Measurements from ENCODE around the gene DUSP9. TPM values are rescaled to one million over a fixed set of nuclear protein-coding genes. Genes with fewer than 3 reads are reported as not detected.
"Not testable (repeated sequence)": the region's sequence is repeated elsewhere in the genome, so short reads cannot be mapped to it uniquely, and the experiment has no call there.

The DUSP9 gene
- polyA plus RNA-seq, 1 donor (not counting 4 experiments of a cell fraction or from before 2014, with no cell fraction given), result 0.47 TPM

DNA sequence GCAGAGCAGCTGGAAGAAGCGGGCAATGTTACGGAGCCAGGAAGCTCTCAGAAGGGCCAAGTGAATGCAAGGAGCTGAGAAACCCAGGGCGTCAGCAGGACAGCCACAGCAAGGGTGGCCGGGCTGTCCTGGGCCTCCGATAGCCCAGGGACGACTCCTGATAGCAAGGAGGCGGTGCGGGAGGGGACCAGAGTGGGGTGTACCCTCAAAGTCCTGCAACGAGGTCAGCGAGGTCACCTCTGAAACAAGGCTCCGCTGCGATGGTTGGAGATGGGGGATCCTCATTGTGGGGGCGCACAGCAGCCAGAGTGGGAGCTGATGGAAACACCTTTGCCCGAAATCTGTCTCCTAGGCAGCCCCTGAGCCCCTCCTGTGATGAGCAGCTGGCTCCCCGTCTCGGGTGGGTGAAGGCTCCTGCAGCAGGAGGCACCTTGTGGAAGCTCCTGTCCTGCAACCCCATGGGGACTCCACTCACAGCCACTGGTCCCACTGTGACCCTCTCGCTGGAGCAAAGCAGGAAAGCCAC lies 43.8 kb upstream of the DUSP9 start:
- Histone ChIP-seq H3K27me3 (ENCODE audit: control insufficient read depth, extremely low read depth, insufficient read depth, low read length) (no peaks in the 10 kb centered on the region), H3K79me2 (ENCODE audit: control insufficient read depth, insufficient read depth, low read length) (peaks cover 3% of the 10 kb centered on the region), H3K4me1 (ENCODE audit: control insufficient read depth, extremely low read depth, insufficient read depth, low read length) (peaks cover 12% of the 10 kb centered on the region), H3K4me3 (ENCODE audit: control insufficient read depth in 2 of 3, extremely low read depth in 1 of 3, insufficient read depth in 2 of 3, low read depth in 1 of 3, low read length in 3 of 3) (no peak overlapping the region), H3K9me1 (ENCODE audit: control insufficient read depth, extremely low read depth, insufficient read depth, low read length) (no peaks in the 10 kb centered on the region), H3K27ac (ENCODE audit: control insufficient read depth, insufficient read depth, low read length) (no peak overlapping the region), H3K9me3 (ENCODE audit: control insufficient read depth, low read depth, low read length) (no peaks in the 10 kb centered on the region), H4K20me1 (ENCODE audit: control insufficient read depth, extremely low read depth, insufficient read depth, low read length) (no peaks in the 10 kb centered on the region), H3K4me2 (ENCODE audit: control insufficient read depth, extremely low read depth, insufficient read depth, low read depth, low read length) (no peak overlapping the region), H3K9ac (ENCODE audit: control insufficient read depth, extremely low read depth, insufficient read depth, low read length) (no peak overlapping the region), H3K36me3 (ENCODE audit: control insufficient read depth in 2 of 2, extremely low read depth in 1 of 2, insufficient read depth in 2 of 2, low read length in 2 of 2) (no peaks in the 10 kb centered on the region), H2AFZ (ENCODE audit: control insufficient read depth, low read length) (no peak overlapping the region)
- TF ChIP-seq, protein P1, sequence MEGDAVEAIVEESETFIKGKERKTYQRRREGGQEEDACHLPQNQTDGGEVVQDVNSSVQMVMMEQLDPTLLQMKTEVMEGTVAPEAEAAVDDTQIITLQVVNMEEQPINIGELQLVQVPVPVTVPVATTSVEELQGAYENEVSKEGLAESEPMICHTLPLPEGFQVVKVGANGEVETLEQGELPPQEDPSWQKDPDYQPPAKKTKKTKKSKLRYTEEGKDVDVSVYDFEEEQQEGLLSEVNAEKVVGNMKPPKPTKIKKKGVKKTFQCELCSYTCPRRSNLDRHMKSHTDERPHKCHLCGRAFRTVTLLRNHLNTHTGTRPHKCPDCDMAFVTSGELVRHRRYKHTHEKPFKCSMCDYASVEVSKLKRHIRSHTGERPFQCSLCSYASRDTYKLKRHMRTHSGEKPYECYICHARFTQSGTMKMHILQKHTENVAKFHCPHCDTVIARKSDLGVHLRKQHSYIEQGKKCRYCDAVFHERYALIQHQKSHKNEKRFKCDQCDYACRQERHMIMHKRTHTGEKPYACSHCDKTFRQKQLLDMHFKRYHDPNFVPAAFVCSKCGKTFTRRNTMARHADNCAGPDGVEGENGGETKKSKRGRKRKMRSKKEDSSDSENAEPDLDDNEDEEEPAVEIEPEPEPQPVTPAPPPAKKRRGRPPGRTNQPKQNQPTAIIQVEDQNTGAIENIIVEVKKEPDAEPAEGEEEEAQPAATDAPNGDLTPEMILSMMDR (optimal IDR thresholded peaks at IDR 0.05 in 1 of 3, IDR thresholded peaks at IDR 0.05 in 1 of 3, conservative IDR thresholded peaks at IDR 0.05 in 1 of 3; ENCODE audit: extremely low read depth in 1 of 3, insufficient read depth in 2 of 3, low read length in 3 of 3), result no peak
- dilution Hi-C loops (cut with MboI; ENCODE audit: extremely low pct_ligation_motif_present, low sequenced_read_pairs), result no loop called here
- no peak for DNase-seq (ENCODE audit: low read depth, low spot score)
- FAIRE-seq, result no peak

DNA sequence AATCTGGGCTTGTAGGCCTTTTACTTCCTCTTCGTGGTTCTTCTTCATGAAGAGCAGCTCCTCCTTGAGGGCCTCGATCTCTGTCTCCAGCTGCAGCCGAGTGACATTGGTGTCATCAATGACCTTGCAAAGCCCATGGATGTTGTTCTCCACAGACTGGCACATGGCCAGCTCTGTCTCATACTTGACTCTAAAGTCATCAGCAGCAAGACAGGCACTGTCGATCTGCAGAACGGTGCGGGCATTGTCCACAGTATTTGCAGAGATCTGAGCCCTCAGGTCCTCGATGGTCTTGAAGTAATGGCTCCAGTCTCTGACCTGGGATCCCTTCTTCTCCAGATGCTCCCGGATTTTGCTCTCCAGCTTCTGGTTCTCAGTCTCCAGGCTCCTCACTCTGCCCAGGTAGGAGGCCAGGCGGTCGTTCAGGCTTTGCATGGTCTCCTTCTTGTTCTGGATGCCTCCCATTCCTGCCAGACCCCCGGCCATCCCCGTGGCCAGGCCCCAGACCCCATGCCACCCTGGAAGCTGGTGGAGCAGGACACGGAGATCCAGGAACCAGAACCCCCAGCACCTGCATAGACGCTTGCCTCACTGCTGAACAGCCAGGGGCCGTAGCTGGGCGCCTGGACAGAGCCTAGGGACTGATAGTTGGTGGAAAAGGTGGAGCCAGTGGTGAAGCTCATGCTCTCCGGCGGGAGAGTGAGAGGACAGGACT lies 42.2 kb upstream of the DUSP9 start:
- H3K79me2 ChIP-seq (ENCODE audit: control insufficient read depth, insufficient read depth, low read length); H3K27ac ChIP-seq (ENCODE audit: control insufficient read depth, insufficient read depth, low read length); DNase-seq (ENCODE audit: low read depth, low spot score); H3K36me3 ChIP-seq (ENCODE audit: control insufficient read depth in 2 of 2, extremely low read depth in 1 of 2, insufficient read depth in 2 of 2, low read length in 2 of 2); dilution Hi-C loops (cut with MboI; ENCODE audit: extremely low pct_ligation_motif_present, low sequenced_read_pairs); H3K27me3 ChIP-seq (ENCODE audit: control insufficient read depth, extremely low read depth, insufficient read depth, low read length); H3K4me2 ChIP-seq (ENCODE audit: control insufficient read depth, extremely low read depth, insufficient read depth, low read depth, low read length); H4K20me1 ChIP-seq (ENCODE audit: control insufficient read depth, extremely low read depth, insufficient read depth, low read length); H3K9me1 ChIP-seq (ENCODE audit: control insufficient read depth, extremely low read depth, insufficient read depth, low read length); FAIRE-seq; H3K4me3 ChIP-seq (ENCODE audit: control insufficient read depth in 2 of 3, extremely low read depth in 1 of 3, insufficient read depth in 2 of 3, low read depth in 1 of 3, low read length in 3 of 3); H3K9me3 ChIP-seq (ENCODE audit: control insufficient read depth, low read depth, low read length); H2AFZ ChIP-seq (ENCODE audit: control insufficient read depth, low read length); H3K9ac ChIP-seq (ENCODE audit: control insufficient read depth, extremely low read depth, insufficient read depth, low read length): not testable (repeated sequence)
- H3K4me1 ChIP-seq (ENCODE audit: control insufficient read depth, extremely low read depth, insufficient read depth, low read length), result peaks cover 12% of the 10 kb centered on the region

DNA sequence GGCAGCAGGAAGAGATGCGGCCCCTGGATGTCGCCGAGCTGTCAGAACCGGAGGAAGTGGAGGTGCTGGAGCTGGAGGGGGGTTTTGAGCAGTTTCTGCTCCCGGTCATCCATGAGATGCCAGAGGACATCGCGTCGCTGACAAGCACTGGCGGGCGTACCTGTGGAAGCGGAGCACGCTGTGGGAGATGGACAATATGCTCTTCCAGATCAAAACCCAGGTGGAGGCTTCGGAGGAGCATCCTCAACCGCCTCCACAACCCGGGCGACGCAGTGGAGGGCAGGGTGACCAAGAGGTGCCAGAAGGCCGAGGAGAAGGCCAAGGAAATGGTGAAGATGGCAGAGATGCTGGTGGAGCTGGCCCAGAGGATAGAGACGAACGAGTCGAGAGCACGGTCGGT lies 40.5 kb upstream of the DUSP9 start:
- no peak for TF ChIP-seq EZH2 (IDR thresholded peaks at IDR 0.05; ENCODE audit: low read length)
- TF ChIP-seq, protein P1 (optimal IDR thresholded peaks at IDR 0.05 in 1 of 3, IDR thresholded peaks at IDR 0.05 in 1 of 3, conservative IDR thresholded peaks at IDR 0.05 in 1 of 3; ENCODE audit: extremely low read depth in 1 of 3, insufficient read depth in 2 of 3, low read length in 3 of 3), result no peak
- Histone ChIP-seq H2AFZ (ENCODE audit: control insufficient read depth, low read length) (no peak overlapping the region), H3K4me3 (ENCODE audit: control insufficient read depth in 2 of 3, extremely low read depth in 1 of 3, insufficient read depth in 2 of 3, low read depth in 1 of 3, low read length in 3 of 3) (no peak overlapping the region), H3K27ac (ENCODE audit: control insufficient read depth, insufficient read depth, low read length) (no peak overlapping the region), H3K9me3 (ENCODE audit: control insufficient read depth, low read depth, low read length) (no peaks in the 10 kb centered on the region), H3K4me2 (ENCODE audit: control insufficient read depth, extremely low read depth, insufficient read depth, low read depth, low read length) (no peak overlapping the region), H3K9ac (ENCODE audit: control insufficient read depth, extremely low read depth, insufficient read depth, low read length) (no peak overlapping the region), H3K27me3 (ENCODE audit: control insufficient read depth, extremely low read depth, insufficient read depth, low read length) (no peaks in the 10 kb centered on the region), H4K20me1 (ENCODE audit: control insufficient read depth, extremely low read depth, insufficient read depth, low read length) (no peaks in the 10 kb centered on the region), H3K79me2 (ENCODE audit: control insufficient read depth, insufficient read depth, low read length) (no peaks in the 10 kb centered on the region), H3K4me1 (ENCODE audit: control insufficient read depth, extremely low read depth, insufficient read depth, low read length) (no peaks in the 10 kb centered on the region), H3K36me3 (ENCODE audit: control insufficient read depth in 2 of 2, extremely low read depth in 1 of 2, insufficient read depth in 2 of 2, low read length in 2 of 2) (no peaks in the 10 kb centered on the region), H3K9me1 (ENCODE audit: control insufficient read depth, extremely low read depth, insufficient read depth, low read length) (no peaks in the 10 kb centered on the region)
- dilution Hi-C loops (cut with MboI; ENCODE audit: extremely low pct_ligation_motif_present, low sequenced_read_pairs), result no loop called here
- FAIRE-seq (no peak), DNase-seq (ENCODE audit: low read depth, low spot score) (no peak)

Data from keratinocyte (primary cell).